Loucy (cell line): Measurements from ENCODE around the gene SNX7.

Experiments
- EZH2phosphoT487 ChIP-seq: fragments of 200-600 bp; IDR thresholded peaks from 2 replicates; pipeline ENCODE4 v1.6.1; 2018; ENCODE audit warnings: antibody characterized with exemption, mild to moderate bottlenecking, moderate library complexity, borderline replicate concordance
- TF ChIP-seq, protein P1 (sequence below): fragments of 200-600 bp; sonication (generic); conservative IDR thresholded peaks from 2 replicates; pipeline ENCODE4 v1.5.1; 2014; ENCODE audit warnings: mild to moderate bottlenecking, antibody characterized with exemption, low read length

DNA sequence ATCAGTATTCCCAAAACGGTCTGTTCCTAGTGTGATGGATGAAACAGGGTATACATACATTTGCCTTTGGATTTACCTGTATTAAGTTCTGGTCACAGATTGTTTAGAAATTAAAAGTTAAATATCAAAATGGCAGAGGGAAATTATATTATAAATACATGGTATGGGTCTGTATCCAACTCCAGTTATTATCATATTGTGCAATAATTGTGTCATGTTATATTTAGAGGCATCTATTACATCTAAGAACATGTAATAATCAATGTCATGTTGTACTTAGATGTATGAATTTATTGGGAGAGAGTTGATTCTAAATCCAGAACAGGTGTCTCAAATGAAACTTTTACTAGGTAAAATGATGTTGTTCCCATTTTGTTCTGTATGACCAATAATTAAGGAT lies 79.6 kb downstream of the SNX7 start:
- TF ChIP-seq, protein P1, sequence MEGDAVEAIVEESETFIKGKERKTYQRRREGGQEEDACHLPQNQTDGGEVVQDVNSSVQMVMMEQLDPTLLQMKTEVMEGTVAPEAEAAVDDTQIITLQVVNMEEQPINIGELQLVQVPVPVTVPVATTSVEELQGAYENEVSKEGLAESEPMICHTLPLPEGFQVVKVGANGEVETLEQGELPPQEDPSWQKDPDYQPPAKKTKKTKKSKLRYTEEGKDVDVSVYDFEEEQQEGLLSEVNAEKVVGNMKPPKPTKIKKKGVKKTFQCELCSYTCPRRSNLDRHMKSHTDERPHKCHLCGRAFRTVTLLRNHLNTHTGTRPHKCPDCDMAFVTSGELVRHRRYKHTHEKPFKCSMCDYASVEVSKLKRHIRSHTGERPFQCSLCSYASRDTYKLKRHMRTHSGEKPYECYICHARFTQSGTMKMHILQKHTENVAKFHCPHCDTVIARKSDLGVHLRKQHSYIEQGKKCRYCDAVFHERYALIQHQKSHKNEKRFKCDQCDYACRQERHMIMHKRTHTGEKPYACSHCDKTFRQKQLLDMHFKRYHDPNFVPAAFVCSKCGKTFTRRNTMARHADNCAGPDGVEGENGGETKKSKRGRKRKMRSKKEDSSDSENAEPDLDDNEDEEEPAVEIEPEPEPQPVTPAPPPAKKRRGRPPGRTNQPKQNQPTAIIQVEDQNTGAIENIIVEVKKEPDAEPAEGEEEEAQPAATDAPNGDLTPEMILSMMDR = no peak
- no peak for TF ChIP-seq EZH2phosphoT487
